Stimulated activated naive CD8-positive, alpha-beta T cell treated with anti-CD3 and anti-CD28 coated beads, Interleukin-15, Interleukin-2, amounts not matched to agents 100 ng/mL and 50 ng/mL, for 24 hours (primary cell): ENCODE results near the gene DCLK3.

ENCODE experiments used
- H3K27ac Mint-ChIP-seq: one replicate; pipeline ENCODE4 v1.8.0; 2021; ENCODE audit warnings: mild to moderate bottlenecking, mixed read lengths
- H3K27me3 Mint-ChIP-seq: one replicate; pipeline ENCODE4 v1.8.0; 2021; ENCODE audit warnings: mixed read lengths
- H3K36me3 Mint-ChIP-seq: one replicate; pipeline ENCODE4 v1.8.0; 2021; ENCODE audit warnings: low read depth, mixed read lengths
- H3K4me1 Mint-ChIP-seq: one replicate; pipeline ENCODE4 v1.8.0; 2021; ENCODE audit warnings: low read depth, mixed read lengths
- H3K4me3 Mint-ChIP-seq: one replicate; pipeline ENCODE4 v1.8.0; 2021; ENCODE audit warnings: mild to moderate bottlenecking, mixed read lengths
- H3K9me3 Mint-ChIP-seq: one replicate; pipeline ENCODE4 v1.8.0; 2021; ENCODE audit warnings: mixed read lengths

Gene DCLK3

DNA sequence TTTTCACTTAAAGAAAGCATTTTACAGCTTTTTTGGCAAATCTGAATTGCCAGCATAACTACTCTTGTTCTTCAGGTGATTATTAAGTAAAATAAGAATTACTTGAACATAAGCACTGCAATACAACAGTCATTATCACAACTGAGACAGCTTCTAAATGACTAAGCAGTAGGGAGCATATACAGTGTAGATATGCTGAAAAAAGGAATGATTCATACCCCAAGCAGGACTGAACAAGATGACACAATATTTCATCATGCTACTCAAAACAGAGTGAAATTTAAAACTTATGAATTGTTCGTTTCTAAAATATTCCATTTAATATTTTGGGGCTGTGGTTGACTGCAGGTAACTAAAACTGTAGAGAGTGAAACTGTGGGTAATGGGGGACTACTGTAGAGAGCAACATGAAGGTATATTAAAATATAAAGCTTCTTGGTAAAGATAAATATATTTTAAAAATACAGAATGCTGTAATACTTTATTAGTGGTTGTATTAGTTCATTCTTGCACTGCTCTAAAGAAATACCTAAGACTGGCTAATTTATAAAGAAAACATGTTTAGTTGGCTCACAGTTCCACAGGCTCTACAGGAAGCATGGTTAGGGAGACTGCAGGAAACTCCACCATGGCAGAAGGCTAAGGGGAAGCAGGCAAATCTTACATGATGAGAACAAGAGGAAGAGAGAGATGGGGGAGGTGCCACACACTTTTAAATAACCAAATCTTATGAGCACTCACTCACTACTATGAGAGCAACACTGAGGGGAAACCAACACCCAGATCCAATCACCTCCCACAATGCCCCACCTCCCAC, 84.8 kb downstream of the DCLK3 start:
- peak overlapping the region; percentile 75 for H3K27ac Mint-ChIP-seq
- H3K4me1 Mint-ChIP-seq = no peaks in the 10 kb centered on the region
- no peak overlapping the region for H3K4me3 Mint-ChIP-seq
- peaks cover 7% of the 10 kb centered on the region for H3K27me3 Mint-ChIP-seq
- H3K9me3 Mint-ChIP-seq = peaks cover 15% of the 10 kb centered on the region
- no peaks in the 10 kb centered on the region for H3K36me3 Mint-ChIP-seq

DNA sequence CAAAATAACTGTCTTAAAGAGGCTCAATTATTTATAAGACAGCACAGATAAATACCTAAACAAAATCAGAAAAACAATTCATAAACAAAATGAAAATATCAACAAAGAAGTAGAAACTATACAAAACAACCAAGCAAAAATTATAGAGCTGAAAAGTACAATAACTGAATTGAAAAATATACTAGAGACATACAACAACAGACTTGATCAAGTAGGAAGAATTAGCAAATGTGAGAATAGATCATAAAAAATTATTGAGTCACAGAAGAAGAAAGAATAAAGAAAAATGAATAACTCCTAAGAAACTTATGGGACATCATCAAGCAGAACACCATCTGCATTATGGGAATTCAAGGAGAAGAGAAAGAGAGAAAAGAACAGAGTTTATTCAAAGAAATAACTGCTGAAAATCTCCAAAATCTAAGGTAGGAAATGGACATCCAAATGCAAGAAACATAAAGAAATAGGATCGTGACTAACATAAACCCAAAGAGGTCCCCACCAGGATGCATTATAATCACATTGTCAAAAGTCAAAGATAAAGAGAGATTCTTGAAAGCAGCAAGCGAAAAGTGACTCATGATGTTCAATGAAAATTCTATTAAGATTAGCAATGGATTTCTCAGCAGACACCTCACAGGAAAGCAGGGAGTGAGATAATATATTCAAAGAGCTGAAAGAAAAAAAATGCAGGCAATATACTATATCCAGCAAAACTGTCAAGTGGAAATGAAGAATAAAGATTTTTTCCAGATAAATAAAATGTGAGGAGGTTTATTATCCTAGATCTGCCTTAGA, 85.9 kb downstream of the DCLK3 start:
- H3K4me3 Mint-ChIP-seq = no peak overlapping the region
- H3K27ac Mint-ChIP-seq = no peak overlapping the region
- H3K36me3 Mint-ChIP-seq = no peaks in the 10 kb centered on the region
- no peaks in the 10 kb centered on the region for H3K4me1 Mint-ChIP-seq
- H3K9me3 Mint-ChIP-seq = peaks cover 15% of the 10 kb centered on the region
- peaks cover 6% of the 10 kb centered on the region for H3K27me3 Mint-ChIP-seq

- no peak overlapping the region for H3K27ac Mint-ChIP-seq
- no peaks in the 10 kb centered on the region for H3K4me1 Mint-ChIP-seq
- no peaks in the 10 kb centered on the region for H3K27me3 Mint-ChIP-seq
- H3K9me3 Mint-ChIP-seq = peaks cover 15% of the 10 kb centered on the region
- no peak overlapping the region for H3K4me3 Mint-ChIP-seq
- no peaks in the 10 kb centered on the region for H3K36me3 Mint-ChIP-seq
Measured at GRCh38 chr3:36677331-36678007, 86.9 kb downstream of the DCLK3 start.

DNA sequence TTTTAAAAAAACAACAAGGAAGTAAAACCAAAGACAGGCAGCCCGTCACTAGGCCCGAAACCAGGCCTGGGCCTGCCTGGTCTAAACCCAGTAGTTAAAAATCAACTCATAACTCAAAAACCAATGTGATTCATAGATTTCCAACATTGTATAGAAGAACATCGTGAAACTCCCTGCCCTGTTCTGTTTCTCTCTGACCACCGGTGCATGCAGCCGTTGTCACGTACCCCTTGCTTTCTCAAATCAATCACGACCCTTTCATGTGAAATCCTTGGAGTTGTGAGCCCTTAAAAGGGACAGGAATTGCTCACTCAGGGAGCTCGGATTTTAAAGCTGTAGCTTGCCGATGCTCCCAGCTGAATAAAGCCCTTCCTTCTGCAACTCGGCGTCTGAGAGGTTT, 89.5 kb downstream of the DCLK3 start:
- H3K9me3 Mint-ChIP-seq = peaks cover 10% of the 10 kb centered on the region
- H3K27ac Mint-ChIP-seq = no peak overlapping the region
- no peak overlapping the region for H3K4me3 Mint-ChIP-seq
- H3K27me3 Mint-ChIP-seq = peaks cover under 1% of the 10 kb centered on the region
- no peaks in the 10 kb centered on the region for H3K4me1 Mint-ChIP-seq
- no peaks in the 10 kb centered on the region for H3K36me3 Mint-ChIP-seq

DNA sequence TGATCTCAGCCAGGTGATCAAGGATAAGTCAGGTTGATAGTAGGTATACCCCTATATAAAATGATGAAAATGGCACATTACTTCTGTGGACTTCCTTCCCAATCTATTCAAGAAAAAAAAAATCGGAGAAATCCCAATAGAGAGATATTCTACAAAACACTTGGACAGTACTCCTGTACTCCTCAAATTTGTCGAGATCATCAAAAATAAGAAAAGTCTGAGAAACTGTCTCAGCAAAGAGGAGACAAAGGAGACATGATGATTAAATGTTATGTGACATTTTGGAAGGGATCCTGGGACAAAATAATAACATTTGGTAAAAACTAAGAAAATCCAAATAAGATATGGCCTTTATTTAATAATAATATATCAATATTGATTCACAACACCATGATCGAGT, 94.6 kb downstream of the DCLK3 start:
- Mint-ChIP-seq H3K27me3 (peaks cover 5% of the 10 kb centered on the region), H3K9me3 (no peaks in the 10 kb centered on the region), H3K4me1 (no peaks in the 10 kb centered on the region), H3K36me3 (no peaks in the 10 kb centered on the region), H3K27ac (no peak overlapping the region), H3K4me3 (no peak overlapping the region)

DNA sequence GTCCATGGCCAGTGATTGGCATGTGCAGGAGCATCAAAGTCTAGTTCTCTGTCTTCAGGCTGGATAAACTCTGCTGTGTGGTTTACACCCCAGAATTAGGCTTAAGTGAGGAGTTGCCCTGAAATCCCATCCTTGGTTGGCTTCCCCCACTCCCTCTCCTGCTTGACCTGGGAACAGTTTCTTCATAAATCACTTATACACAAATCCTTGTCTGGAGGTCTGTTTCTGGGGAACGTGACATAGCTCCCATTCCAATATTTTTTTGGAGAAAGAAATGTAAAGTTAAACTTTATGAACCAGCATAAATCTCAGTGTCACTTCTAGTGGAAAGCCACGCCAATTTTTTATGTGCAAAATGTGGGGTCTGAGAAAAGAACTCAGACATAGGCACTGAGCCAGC, 98.2 kb downstream of the DCLK3 start:
- H3K4me3 Mint-ChIP-seq = no peak overlapping the region
- H3K36me3 Mint-ChIP-seq = no peaks in the 10 kb centered on the region
- H3K9me3 Mint-ChIP-seq = no peaks in the 10 kb centered on the region
- peaks cover 5% of the 10 kb centered on the region for H3K27me3 Mint-ChIP-seq
- no peaks in the 10 kb centered on the region for H3K4me1 Mint-ChIP-seq
- no peak overlapping the region for H3K27ac Mint-ChIP-seq

DNA sequence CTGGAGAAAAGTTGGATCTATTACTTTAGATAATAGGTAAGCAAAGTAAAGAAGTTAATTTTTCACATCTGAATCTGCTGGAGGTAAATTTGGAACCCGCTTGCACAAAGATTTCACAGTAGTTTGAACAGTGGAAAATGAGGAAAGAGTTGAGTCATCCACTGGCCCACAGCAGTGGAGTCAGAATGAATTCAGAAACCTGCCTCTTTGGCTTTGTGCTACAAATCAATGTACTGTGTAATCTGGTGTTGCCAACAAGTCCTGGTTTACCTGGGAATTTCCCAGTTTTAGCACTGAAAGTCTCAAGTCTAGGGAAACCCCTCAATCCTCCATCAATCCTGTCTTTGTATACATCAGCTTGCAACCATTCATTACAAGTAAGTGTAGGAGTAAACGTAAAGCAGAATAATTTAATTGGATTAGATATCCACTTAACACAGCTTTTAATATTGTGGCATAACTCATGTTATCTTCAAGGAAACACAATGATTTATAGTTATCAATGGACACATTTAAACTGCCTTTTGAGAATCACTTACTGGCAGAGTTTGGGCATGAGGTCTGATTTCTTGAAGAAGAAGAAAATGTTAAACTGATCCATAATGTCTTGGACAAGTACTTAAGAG, 100.6 kb downstream of the DCLK3 start:
- no peak overlapping the region for H3K27ac Mint-ChIP-seq
- H3K4me1 Mint-ChIP-seq = no peaks in the 10 kb centered on the region
- H3K27me3 Mint-ChIP-seq = no peaks in the 10 kb centered on the region
- no peaks in the 10 kb centered on the region for H3K9me3 Mint-ChIP-seq
- H3K36me3 Mint-ChIP-seq = no peaks in the 10 kb centered on the region
- H3K4me3 Mint-ChIP-seq = no peak overlapping the region

- Mint-ChIP-seq H3K4me1 (no peaks in the 10 kb centered on the region), H3K4me3 (no peak overlapping the region), H3K27me3 (peaks cover 2% of the 10 kb centered on the region), H3K9me3 (no peaks in the 10 kb centered on the region), H3K27ac (no peak overlapping the region), H3K36me3 (no peaks in the 10 kb centered on the region)
Measured at GRCh38 chr3:36662626-36663025, 101.7 kb downstream of the DCLK3 start.
